Panc1 (cell line): ENCODE results near the gene RPP25L. TPM values are rescaled to one million over a fixed set of nuclear protein-coding genes. Genes with fewer than 3 reads are reported as not detected.
A peak's percentile ranks its signal among the peaks of the same experiment; 100 is the strongest.

Experiments used
- ATAC-seq: fragments of 200-7000 bp; cut with Tn5 transposase; 2 replicates; pipeline ENCODE4 v1.9.1; 2020; ENCODE audit warnings: mild to moderate bottlenecking, moderate library complexity
- Bru-seq: library from RNA; stranded (reverse); fragments of 400-500 nt; gene quantifications from one replicate; lab custom pipeline; 2021; lab: Mats Ljungman, UMichigan
- BruChase-seq, 2 experiments: library from RNA; stranded (reverse); fragments of 400-500 nt; gene quantifications; one replicate each; lab custom pipeline; 2021; lab: Mats Ljungman, UMichigan
- BruUV-seq: library from RNA; stranded (reverse); fragments of 400-500 nt; replicated peaks from 2 replicates; lab custom pipeline; 2021; lab: Mats Ljungman, UMichigan
- CTCF ChIA-PET: fragments of 300-600 bp; sonication (Branson Sonifier 250); formaldehyde crosslinking; loops from one replicate; lab custom pipeline; 2022; ENCODE audit warnings: antibody characterized with exemption; lab: Charles Lee
- POLR2A ChIA-PET: fragments of 300-600 bp; sonication (Branson Sonifier 250); formaldehyde crosslinking; loops from one replicate; lab custom pipeline; 2022; ENCODE audit warnings: antibody characterized with exemption; lab: Charles Lee
- DNase-seq: peaks from one replicate; pipeline ENCODE4 v3.0.0-alpha.2; 2010; ENCODE audit warnings: low read depth, low spot score
- H3K27ac ChIP-seq: 2 replicates; pipeline ENCODE4 v1.5.1; 2011; ENCODE audit warnings: mild to moderate bottlenecking, low read length, inconsistent platforms
- H3K27me3 ChIP-seq: fragments of 200-500 bp; sonication (Bioruptor generic); 2 replicates; pipeline ENCODE4 v1.6.0; 2014; ENCODE audit warnings: low read length, inconsistent platforms; ENCODE audit not compliant: control insufficient read depth, insufficient read depth
- H3K36me3 ChIP-seq: fragments of 200-500 bp; sonication (Bioruptor generic); 2 replicates; pipeline ENCODE4 v1.5.1; 2014; ENCODE audit warnings: inconsistent platforms, mild to moderate bottlenecking, low read length, moderate library complexity; ENCODE audit not compliant: control insufficient read depth, insufficient read depth
- H3K4me1 ChIP-seq: 2 replicates; pipeline ENCODE4 v1.5.1; 2011; ENCODE audit warnings: inconsistent platforms, mild to moderate bottlenecking, low read length, moderate library complexity; ENCODE audit not compliant: control insufficient read depth, insufficient read depth
- H3K4me3 ChIP-seq, 2 experiments: 2 replicates each; pipeline ENCODE4 v1.5.1; 2011 to 2012; ENCODE audit warnings: low read depth in 2 of 2, low read length in 2 of 2, mild to moderate bottlenecking in 2 of 2, inconsistent platforms in 1 of 2, moderate library complexity in 1 of 2
- H3K9me3 ChIP-seq: fragments of 200-500 bp; sonication (Bioruptor generic); 2 replicates; pipeline ENCODE4 v1.5.1; 2014; ENCODE audit warnings: low read depth, mild to moderate bottlenecking, inconsistent platforms, low read length, moderate library complexity; ENCODE audit not compliant: control insufficient read depth, insufficient read depth
- CTCF ChIP-seq: fragments of 450-650 bp; IDR thresholded peaks from 2 replicates; pipeline ENCODE4 v1.5.1; 2017; ENCODE audit warnings: mild to moderate bottlenecking
- POLR2AphosphoS5 ChIP-seq: IDR thresholded peaks from 2 replicates; pipeline ENCODE4 v1.6.1; 2012; ENCODE audit warnings: mild to moderate bottlenecking, low read depth, low read length, moderate library complexity
- REST ChIP-seq, 2 experiments: IDR thresholded peaks; 2 replicates each; pipeline ENCODE4 v1.6.1; 2011 to 2012; ENCODE audit warnings: low read depth in 2 of 2, control low read depth in 1 of 2, low read length in 1 of 2, mild to moderate bottlenecking in 1 of 2, moderate library complexity in 1 of 2; ENCODE audit not compliant: insufficient read depth in 1 of 2
- SIN3A ChIP-seq: IDR thresholded peaks from 2 replicates; pipeline ENCODE4 v1.6.1; 2012; ENCODE audit warnings: low read depth, mild to moderate bottlenecking, low read length, moderate library complexity, borderline replicate concordance; ENCODE audit not compliant: insufficient read depth
- TCF7L2 ChIP-seq: IDR thresholded peaks from 2 replicates; pipeline ENCODE4 v1.6.1; 2011; ENCODE audit warnings: mild to moderate bottlenecking, low read depth, low read length, inconsistent platforms
- in situ Hi-C: cut with HindIII; loops from 2 replicates; pipeline ENCODE4 v1.10.0; 2016; ENCODE audit warnings: low sequenced_read_pairs, low pct_unique_long_range_greater_than_20kb
- intact Hi-C: fragments of 100-400 bp; cut with micrococcal nuclease; formaldehyde crosslinking; loops from one replicate; pipeline ENCODE4 v1.10.0; 2022; ENCODE audit not compliant: unreplicated experiment
- long read RNA-seq: library from polyadenylated mRNA; unstranded; transcript quantifications from one replicate; pipeline ENCODE4 v2.0.0, GENCODE V29; 2021; ENCODE audit not compliant: unreplicated experiment
- polyA plus RNA-seq: library from polyadenylated mRNA; unstranded; fragments of >200 nt; gene quantifications from one replicate; pipeline ENCODE4 v1.2.1, GENCODE V29; 2012; ENCODE audit warnings: missing spikeins; ENCODE audit not compliant: insufficient read length
- total RNA-seq: library from RNA; stranded (reverse); gene quantifications from one replicate; pipeline ENCODE4 v1.2.1, GENCODE V29; 2021; ENCODE audit not compliant: unreplicated experiment

RPP25L gene
- total RNA-seq = 30.4 TPM
- 41.8 TPM for polyA plus RNA-seq
- Bru-seq, nascent RNA = percentile 72 among the genes with signal in this experiment
- percentile 76 among the genes with signal in this experiment for BruChase-seq, experiment 1, labeled RNA remaining after a 2-hour chase
- BruChase-seq, experiment 2, labeled RNA remaining after a 6-hour chase = percentile 75 among the genes with signal in this experiment
- long read RNA-seq, transcript RPP25L-202 (2 exons, 888 nt) = major isoform, 19 of 30 reads
- long read RNA-seq, partial matches to known transcripts = 0 of 30 reads
- long read RNA-seq, other reads (novel, unspliced or antisense) = 9 of 30 reads

- no peak for DNase-seq
- peaks cover 16% of the 10 kb centered on the region for H3K4me1 ChIP-seq
- H3K4me3 ChIP-seq = peak within 1 kb of the TSS; percentile 68 to 80
- intact Hi-C loops (no loop called here), in situ Hi-C loops (no loop called here)
- no TSS peak for BruUV-seq
- H3K27ac ChIP-seq = peak within 1 kb of the TSS; percentile 96
- ChIA-PET CTCF (interaction anchor here (0.5 to 1.4 kb wide), 3 partner anchors 22 to 90 kb away, joined by 3 to 6 read pairs (median 3); no protein-coding TSS in a partner anchor), POLR2A (interaction anchor here (0.8 kb wide), 1 partner anchor 24 kb away, joined by 9 read pairs; no protein-coding TSS in a partner anchor)
- peak; percentile 93 for TF ChIP-seq POLR2AphosphoS5
- no peak for TF ChIP-seq SIN3A
- no peak for TF ChIP-seq TCF7L2
- TF ChIP-seq REST (IDR thresholded peaks at IDR 0.05; ENCODE audit: insufficient read depth in 1 of 2, low read depth in 2 of 2, low read length in 1 of 2) = no peak
- no peak for TF ChIP-seq CTCF
- H3K36me3 ChIP-seq = no peaks in the 10 kb centered on the region
- peak; percentile 94 for ATAC-seq
- H3K27me3 ChIP-seq = no peaks in the 10 kb centered on the region
- no peaks in the 10 kb centered on the region for H3K9me3 ChIP-seq
These were observed at the start of gene RPP25L for GRCh38 chr9:34611811-34612787. Gene RPP25L (minus strand): TSS chr9:34612097. CDS start chr9:34611296, 801 bp downstream.

GRCh38 chr9:34659592-34660253 is 47.8 kb upstream of the RPP25L start:
- Histone ChIP-seq H3K4me3 (no peak overlapping the region), H3K36me3 (no peaks in the 10 kb centered on the region), H3K27ac (no peak overlapping the region), H3K27me3 (no peaks in the 10 kb centered on the region), H3K9me3 (no peaks in the 10 kb centered on the region), H3K4me1 (peaks cover 8% of the 10 kb centered on the region; the same call in 1 of the 2 replicates)
- BruUV-seq = no TSS peak
- ChIA-PET POLR2A (no interaction called here), CTCF (interaction anchor here (1.9 kb wide), 1 partner anchor 13 kb away, joined by 4 read pairs; the partner anchor contains the start of gene GALT)
- DNase-seq (no peak), ATAC-seq (peak; percentile 19; the same call in 1 of the 2 replicates)
- in situ Hi-C loops = no loop called here
- intact Hi-C loops = no loop called here
- TF ChIP-seq CTCF (no peak), TCF7L2 (no peak), POLR2AphosphoS5 (no peak), SIN3A (no peak), REST (IDR thresholded peaks at IDR 0.05; ENCODE audit: insufficient read depth in 1 of 2, low read depth in 2 of 2, low read length in 1 of 2) (no peak)
